ENCODE results near the gene LRP8. TPM values are rescaled to one million over a fixed set of nuclear protein-coding genes. Genes with fewer than 3 reads are reported as not detected.

The LRP8 gene
- total and polyA plus RNA-seq, 2 donors (not counting 3 experiments of a cell fraction or from before 2014, with no cell fraction given), result 40.9 to 62.2 TPM

GRCh38 chr1:53242381-53242780, 85.5 kb downstream of the LRP8 start:
- no peak overlapping the region for H3K9ac ChIP-seq (replicated peaks; ENCODE audit: extremely low read depth, insufficient read depth, low read length)
- H3K36me3 ChIP-seq (ENCODE audit: control insufficient read depth in 2 of 2, extremely low read depth in 1 of 2, insufficient read depth in 2 of 2, low read length in 2 of 2), result peaks cover 0 to 7% of the 10 kb centered on the region in 2 experiments
- H4K20me1 ChIP-seq (replicated peaks; ENCODE audit: control insufficient read depth, extremely low read depth, insufficient read depth, low read length), result no peaks in the 10 kb centered on the region
- FAIRE-seq (no peak), DNase-seq (ENCODE audit: low read depth, low spot score) (no peak)
- H3K79me2 ChIP-seq (ENCODE audit: control insufficient read depth, insufficient read depth, low read length), result peaks cover 9% of the 10 kb centered on the region
- H3K4me1 ChIP-seq (ENCODE audit: control insufficient read depth, extremely low read depth, insufficient read depth, low read length), result peaks cover 12% of the 10 kb centered on the region
- no TSS peak for BruUV-seq (replicated peaks)
- intact Hi-C loops (cut with micrococcal nuclease) (no loop called here), dilution Hi-C loops (cut with MboI; ENCODE audit: extremely low pct_ligation_motif_present, low sequenced_read_pairs) (no loop called here)
- no peak overlapping the region for H3K27ac ChIP-seq (ENCODE audit: insufficient read depth, low read depth, low read length)
- H3K27me3 ChIP-seq (ENCODE audit: control insufficient read depth in 2 of 2, insufficient read depth in 2 of 2, low read length in 2 of 2), result no peaks in the 10 kb centered on the region
- H3K9me1 ChIP-seq (replicated peaks; ENCODE audit: control insufficient read depth, extremely low read depth, insufficient read depth, low read length), result no peaks in the 10 kb centered on the region
- H3K4me2 ChIP-seq (ENCODE audit: insufficient read depth, low read length), result no peak overlapping the region
- CTCF ChIA-PET, result no interaction called here
- POLR2A ChIA-PET, result no interaction called here
- H3K9me3 ChIP-seq (replicated peaks; ENCODE audit: control insufficient read depth, insufficient read depth, low read length), result no peaks in the 10 kb centered on the region
- H2AFZ ChIP-seq (ENCODE audit: low read depth, low read length), result no peak overlapping the region
- TF ChIP-seq GATA2 (IDR thresholded peaks at IDR 0.05; ENCODE audit: insufficient read depth, insufficient read length, low read depth, low read length) (no peak), MYC (IDR thresholded peaks at IDR 0.05; ENCODE audit: low read depth, low read length) (no peak), EZH2 (IDR thresholded peaks at IDR 0.05; ENCODE audit: borderline replicate concordance, low read depth, low read length, severe bottlenecking) (no peak), POLR2A (IDR thresholded peaks at IDR 0.05; ENCODE audit: low read depth, low read length) (no peak), JUN (IDR thresholded peaks at IDR 0.05; ENCODE audit: borderline replicate concordance, insufficient read depth, insufficient read length, low read depth) (no peak), POLR2AphosphoS5 (IDR thresholded peaks at IDR 0.05; ENCODE audit: insufficient read depth, low read depth, low read length) (no peak), FOS (IDR thresholded peaks at IDR 0.05; ENCODE audit: borderline replicate concordance, insufficient read depth, low read length) (no peak), CTCF (IDR thresholded peaks at IDR 0.05; ENCODE audit: extremely low read depth in 1 of 2, insufficient read depth in 1 of 2, low read depth in 1 of 2, low read length in 2 of 2) (no peak), MAX (IDR thresholded peaks at IDR 0.05; ENCODE audit: insufficient read depth, insufficient read length) (no peak)
- no peak overlapping the region for H3K4me3 ChIP-seq (replicated peaks in 1 of 3; ENCODE audit: insufficient read depth in 1 of 3, low read depth in 1 of 3, low read length in 3 of 3)
